HepG2 (cell line): ENCODE measurements around the gene MRFAP1. TPM values are rescaled to one million over a fixed set of nuclear protein-coding genes. Genes with fewer than 3 reads are reported as not detected.

ENCODE experiments used
- AGO2 ChIP-seq: fragments of 200-400 bp; formaldehyde crosslinking; optimal IDR thresholded peaks from 2 replicates; pipeline ENCODE3; 2017; ENCODE audit warnings: mild to moderate bottlenecking, low read depth, low read length, moderate library complexity
- ATF6 ChIP-seq: sonication (generic); formaldehyde crosslinking; conservative IDR thresholded peaks from 2 replicates; pipeline ENCODE4 v1.4.0; 2020; ENCODE audit warnings: missing genetic modification reagents
- FOXC1 ChIP-seq: sonication (generic); formaldehyde crosslinking; IDR thresholded peaks from 2 replicates; pipeline ENCODE4 v1.8.0; 2022; ENCODE audit warnings: mild to moderate bottlenecking, missing genetic modification reagents, borderline replicate concordance
- HES4 ChIP-seq: sonication (generic); formaldehyde crosslinking; IDR thresholded peaks from 2 replicates; pipeline ENCODE4 v1.9.0; 2021; ENCODE audit warnings: mild to moderate bottlenecking, missing genetic modification reagents, borderline replicate concordance
- HIC2 ChIP-seq: sonication (generic); formaldehyde crosslinking; IDR thresholded peaks from 2 replicates; pipeline ENCODE4 v1.9.0; 2022; ENCODE audit warnings: low read depth, missing genetic modification reagents
- MED8 ChIP-seq: sonication (generic); formaldehyde crosslinking; IDR thresholded peaks from 2 replicates; pipeline ENCODE4 v1.8.1; 2023; ENCODE audit warnings: mild to moderate bottlenecking, missing genetic modification reagents; ENCODE audit not compliant: insufficient replicate concordance
- NFKB2 ChIP-seq: sonication (generic); formaldehyde crosslinking; IDR thresholded peaks from 2 replicates; pipeline ENCODE4 v1.4.0; 2020; ENCODE audit warnings: missing genetic modification reagents, borderline replicate concordance
- NR2F1 ChIP-seq, 2 experiments: fragments of 450-650 bp in 1 of 2; formaldehyde crosslinking in 1 of 2; IDR thresholded peaks; 2 replicates each; pipeline versions ENCODE4 v1.5.0 to v1.6.1; 2016 to 2020; ENCODE audit warnings: mild to moderate bottlenecking in 1 of 2, missing compliant biosample characterization in 1 of 2, missing genetic modification reagents in 1 of 2, moderate library complexity in 1 of 2
- PHF20 ChIP-seq: sonication (generic); formaldehyde crosslinking; IDR thresholded peaks from 2 replicates; pipeline ENCODE4 v1.5.0; 2020; ENCODE audit warnings: mild to moderate bottlenecking, missing genetic modification reagents
- PHF21A ChIP-seq: sonication (generic); formaldehyde crosslinking; IDR thresholded peaks from 2 replicates; pipeline ENCODE4 v1.5.0; 2020; ENCODE audit warnings: mild to moderate bottlenecking, missing genetic modification reagents
- PRPF4 ChIP-seq: fragments of 200-400 bp; formaldehyde crosslinking; IDR thresholded peaks from 2 replicates; pipeline ENCODE4 v1.6.1; 2016; ENCODE audit warnings: low read length, low read depth; ENCODE audit not compliant: poor library complexity, severe bottlenecking
- SMC3 ChIP-seq: IDR thresholded peaks from 2 replicates; pipeline ENCODE4 v1.6.1; 2011; ENCODE audit warnings: low read length, improper control_type of control experiment
- SOX13 ChIP-seq, 3 experiments: fragments of 450-650 bp in 1 of 3; sonication (generic) in 1 of 3; formaldehyde crosslinking in 1 of 3; IDR thresholded peaks in 2 of 3; conservative IDR thresholded peaks in 1 of 3; 2 replicates each; pipeline versions ENCODE4 v1.5.0 to v1.6.1; 2016 to 2020; ENCODE audit warnings: antibody characterized with exemption in 1 of 3, mild to moderate bottlenecking in 1 of 3, missing compliant biosample characterization in 1 of 3, missing genetic modification reagents in 1 of 3, moderate library complexity in 1 of 3
- SOX6 ChIP-seq, 2 experiments: fragments of 450-650 bp in 1 of 2; sonication (generic) in 1 of 2; formaldehyde crosslinking in 1 of 2; IDR thresholded peaks; 2 replicates each; pipeline versions ENCODE4 v1.4.0 to v1.6.1; 2017 to 2020; ENCODE audit warnings: antibody characterized with exemption in 1 of 2, mild to moderate bottlenecking in 1 of 2, missing genetic modification reagents in 1 of 2
- SYNCRIP ChIP-seq: fragments of 200-400 bp; formaldehyde crosslinking; IDR thresholded peaks from 2 replicates; pipeline ENCODE4 v1.6.1; 2018; ENCODE audit warnings: mild to moderate bottlenecking, low read depth, low read length; ENCODE audit not compliant: insufficient read depth
- TBX2 ChIP-seq: sonication (generic); formaldehyde crosslinking; IDR thresholded peaks from 2 replicates; pipeline ENCODE4 v1.5.0; 2020; ENCODE audit warnings: missing genetic modification reagents, mild to moderate bottlenecking, borderline replicate concordance
- ZNF33A ChIP-seq: sonication (generic); formaldehyde crosslinking; IDR thresholded peaks from 2 replicates; pipeline ENCODE4 v1.5.1; 2020; ENCODE audit warnings: missing genetic modification reagents, mild to moderate bottlenecking, moderate library complexity, borderline replicate concordance
- ZNF781 ChIP-seq: sonication (generic); formaldehyde crosslinking; IDR thresholded peaks from 2 replicates; pipeline ENCODE4 v1.5.1; 2020; ENCODE audit warnings: borderline replicate concordance, mild to moderate bottlenecking, missing genetic modification reagents; ENCODE audit errors: not compliant biosample characterization
- polyA plus RNA-seq, 8 experiments: library from polyadenylated mRNA; depleted of rRNA in 3 of 8; stranded (reverse) in 7 of 8; unstranded in 1 of 8; fragments of >200 nt; fragmentation: Illumina TruSeq in 4 of 8; extraction: Trizol in 4 of 8; gene quantifications; 2 replicates each; pipeline versions ENCODE4 v1.2.1 to v1.2.3, GENCODE V29; 2011 to 2016; ENCODE audit warnings: low read depth in 4 of 8, missing spikeins in 1 of 8, mixed read lengths in 1 of 8; ENCODE audit not compliant: insufficient read depth in 1 of 8
- total RNA-seq, 5 experiments: library from RNA; depleted of rRNA; stranded (reverse); fragments of >200 nt; fragmentation: Illumina TruSeq; extraction: Trizol; gene quantifications; 2 replicates each; pipeline ENCODE4 v1.2.3, GENCODE V29; 2016; ENCODE audit warnings: low read depth in 1 of 5
- TF ChIP-seq, protein P1 (sequence below): IDR thresholded peaks from 2 replicates; pipeline ENCODE4 v1.6.1; 2012; ENCODE audit warnings: inconsistent platforms
- TF ChIP-seq, protein P2 (sequence below): sonication (generic); formaldehyde crosslinking; IDR thresholded peaks from 2 replicates; pipeline ENCODE4 v1.8.0; 2022; ENCODE audit warnings: mild to moderate bottlenecking, missing genetic modification reagents; ENCODE audit not compliant: insufficient replicate concordance

Gene MRFAP1
- total and polyA plus RNA-seq, 2 of the 13 experiments (the other 11 are each of a cell fraction or from before 2014, with no cell fraction given) = 112 to 158 TPM

- TF ChIP-seq SOX13 (IDR thresholded peaks at IDR 0.05) (no peak), SOX13 (CRISPR knock-in tag; conservative IDR thresholded peaks at IDR 0.05 in 1 of 2, IDR thresholded peaks at IDR 0.05 in 1 of 2) (0 out of 4 replicates have a peak, but pooled peaks of 1 of the 2 experiments have one; percentile 11), TBX2 (CRISPR knock-in tag) (peak; percentile 21; the same call in 1 of the 2 replicates), MED8 (peak; percentile 39), SOX6 (IDR thresholded peaks at IDR 0.05) (no peak), SOX6 (CRISPR knock-in tag; IDR thresholded peaks at IDR 0.05) (peak; percentile 32; the same call in 1 of the 2 replicates), ZNF33A (no peak), FOXC1 (peak; percentile 51; the same call in 1 of the 2 replicates), HES4 (CRISPR knock-in tag) (no peak), ATF6 (CRISPR knock-in tag) (no peak), ZNF781 (CRISPR knock-in tag) (no peak), PRPF4 (no peak), NFKB2 (CRISPR knock-in tag) (no peak), PHF20 (no peak), HIC2 (CRISPR knock-in tag) (0 out of 2 replicates have a peak, but pooled peaks have one; percentile 38), NR2F1 (CRISPR knock-in tag; IDR thresholded peaks at IDR 0.05) (no peak), PHF21A (CRISPR knock-in tag) (no peak), AGO2 (no peak), SYNCRIP (no peak), SMC3 (peak; percentile 50; the same call in 1 of the 2 replicates)
- TF ChIP-seq, protein P1, sequence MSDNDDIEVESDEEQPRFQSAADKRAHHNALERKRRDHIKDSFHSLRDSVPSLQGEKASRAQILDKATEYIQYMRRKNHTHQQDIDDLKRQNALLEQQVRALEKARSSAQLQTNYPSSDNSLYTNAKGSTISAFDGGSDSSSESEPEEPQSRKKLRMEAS = peak; percentile 70
- TF ChIP-seq, protein P2, sequence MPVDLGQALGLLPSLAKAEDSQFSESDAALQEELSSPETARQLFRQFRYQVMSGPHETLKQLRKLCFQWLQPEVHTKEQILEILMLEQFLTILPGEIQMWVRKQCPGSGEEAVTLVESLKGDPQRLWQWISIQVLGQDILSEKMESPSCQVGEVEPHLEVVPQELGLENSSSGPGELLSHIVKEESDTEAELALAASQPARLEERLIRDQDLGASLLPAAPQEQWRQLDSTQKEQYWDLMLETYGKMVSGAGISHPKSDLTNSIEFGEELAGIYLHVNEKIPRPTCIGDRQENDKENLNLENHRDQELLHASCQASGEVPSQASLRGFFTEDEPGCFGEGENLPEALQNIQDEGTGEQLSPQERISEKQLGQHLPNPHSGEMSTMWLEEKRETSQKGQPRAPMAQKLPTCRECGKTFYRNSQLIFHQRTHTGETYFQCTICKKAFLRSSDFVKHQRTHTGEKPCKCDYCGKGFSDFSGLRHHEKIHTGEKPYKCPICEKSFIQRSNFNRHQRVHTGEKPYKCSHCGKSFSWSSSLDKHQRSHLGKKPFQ (CRISPR knock-in tag) = peak; percentile 86
Measured at GRCh38 chr4:6674500-6675149, 34.1 kb downstream of the MRFAP1 start (continued).
